HG02759 (cell line): ENCODE measurements around the gene OSGIN1.
"Not testable (repeated sequence)": the region's sequence is repeated elsewhere in the genome, so short reads cannot be mapped to it uniquely, and the experiment has no call there.

Experiments
- ATAC-seq: cut with Tn5 transposase; IDR thresholded peaks from one replicate; pipeline ENCODE4 v1.9.1; 2021; ENCODE audit warnings: mild to moderate bottlenecking, moderate library complexity; ENCODE audit not compliant: unreplicated experiment

The OSGIN1 gene

DNA sequence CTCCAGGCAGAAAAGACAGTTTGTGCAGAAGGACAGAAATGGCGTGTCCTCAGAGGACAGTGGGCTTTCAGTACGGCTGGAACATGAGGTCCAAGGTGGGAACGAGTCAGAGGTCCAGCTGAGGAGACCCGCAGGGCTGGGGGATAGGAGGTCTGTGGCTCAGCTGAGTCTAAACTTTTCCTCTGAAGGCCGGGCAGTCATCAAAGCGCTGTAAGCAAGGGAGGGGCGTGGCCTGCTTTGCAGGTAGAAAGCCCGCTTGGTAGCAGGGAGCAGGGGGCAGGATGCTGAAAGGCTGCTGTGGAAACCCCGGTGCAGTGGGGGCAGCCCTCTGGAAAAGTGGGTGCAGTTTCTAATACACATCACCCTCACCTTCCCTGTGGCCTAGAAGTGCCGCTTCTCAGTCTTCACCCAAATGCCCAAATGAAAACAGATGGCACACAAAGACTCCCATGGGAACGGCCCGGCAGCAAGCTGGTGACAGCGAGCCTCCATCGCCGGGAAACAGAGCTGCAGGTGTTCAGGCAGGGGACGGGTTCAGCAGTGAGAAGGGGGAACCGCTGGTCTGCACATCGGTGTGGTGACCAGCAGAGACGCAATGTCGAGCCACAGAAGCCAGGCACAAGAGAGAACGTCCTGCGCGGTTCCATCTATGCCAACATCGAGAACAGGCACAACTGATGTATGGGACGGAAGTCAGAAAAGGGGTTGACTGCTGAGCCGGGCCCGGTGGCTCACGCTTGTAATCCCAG is 12.2 kb upstream of the OSGIN1 start:
- no peak for ATAC-seq

DNA sequence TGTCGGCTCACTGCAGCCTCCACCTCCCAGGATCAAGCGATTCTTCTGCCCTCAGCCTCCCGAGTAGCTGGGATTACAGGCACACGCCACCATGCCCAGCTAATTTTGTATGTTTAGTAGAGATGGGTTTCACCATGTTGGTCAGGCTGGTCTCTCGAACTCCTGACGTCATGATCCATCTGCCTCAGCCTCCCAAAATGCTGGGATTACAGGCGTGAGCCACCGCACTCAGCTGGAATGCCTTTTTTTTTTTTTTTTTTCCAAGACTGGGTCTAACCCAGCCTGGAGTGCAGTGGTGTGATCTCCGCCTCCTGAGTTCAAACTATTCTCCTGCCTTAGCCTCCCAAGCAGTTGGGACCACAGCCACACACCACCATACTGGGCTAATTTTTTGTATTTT is 11.5 kb upstream of the OSGIN1 start:
- ATAC-seq = not testable (repeated sequence)

DNA sequence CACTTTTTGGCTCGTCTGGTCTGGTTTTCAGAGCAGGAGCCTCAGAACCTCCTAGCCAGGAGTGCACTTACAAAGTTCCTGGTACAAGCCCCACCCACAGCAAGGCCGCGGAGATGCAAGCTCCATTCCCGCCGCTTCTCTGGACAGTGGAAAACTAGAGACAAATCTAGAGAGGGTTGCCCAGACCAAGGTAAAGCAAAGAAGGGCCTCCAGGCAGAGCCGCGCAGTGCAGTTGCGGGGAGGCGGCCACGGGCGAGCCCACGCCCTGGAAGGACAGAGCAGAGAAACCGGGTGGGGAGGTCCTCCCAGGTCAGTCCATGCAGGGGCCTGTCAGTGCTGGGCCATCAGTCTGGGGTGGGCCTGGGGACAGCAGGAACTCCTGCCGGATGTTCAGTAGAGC is 11.0 kb upstream of the OSGIN1 start:
- ATAC-seq = no peak

DNA sequence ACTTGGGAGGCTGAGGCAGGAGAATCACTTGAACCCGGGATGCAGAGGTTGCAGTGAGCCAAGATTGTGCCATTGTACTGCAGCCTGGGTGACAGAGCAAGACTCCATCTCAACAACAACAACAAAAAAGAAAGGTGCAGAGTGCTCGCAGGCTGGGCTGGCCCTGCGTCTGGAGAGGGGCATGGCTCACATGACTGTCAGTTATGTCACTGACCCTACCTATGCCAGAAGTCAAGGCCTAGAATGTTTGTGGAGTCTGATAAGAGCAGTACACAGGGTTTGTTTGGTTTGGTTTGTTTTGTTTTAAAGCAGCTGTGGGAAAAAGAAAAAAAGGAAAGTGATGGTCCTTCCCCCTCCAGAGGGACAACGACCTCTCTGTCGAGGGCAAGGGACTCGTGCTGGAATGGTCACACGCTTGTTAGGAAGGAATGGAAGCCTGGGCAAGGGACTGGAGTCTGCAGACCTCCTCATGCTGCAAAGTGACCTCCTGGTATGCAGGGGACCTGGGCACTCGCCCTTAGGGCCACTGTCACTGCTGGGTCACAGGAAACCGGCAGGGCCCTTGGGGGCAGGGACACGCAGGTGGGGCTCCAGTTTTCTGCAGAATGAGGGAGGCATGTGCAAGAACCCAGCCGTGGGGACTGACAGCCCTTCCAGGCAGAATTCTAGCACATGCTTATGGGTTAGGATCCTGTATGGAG is 10.1 kb upstream of the OSGIN1 start:
- ATAC-seq = no peak

DNA sequence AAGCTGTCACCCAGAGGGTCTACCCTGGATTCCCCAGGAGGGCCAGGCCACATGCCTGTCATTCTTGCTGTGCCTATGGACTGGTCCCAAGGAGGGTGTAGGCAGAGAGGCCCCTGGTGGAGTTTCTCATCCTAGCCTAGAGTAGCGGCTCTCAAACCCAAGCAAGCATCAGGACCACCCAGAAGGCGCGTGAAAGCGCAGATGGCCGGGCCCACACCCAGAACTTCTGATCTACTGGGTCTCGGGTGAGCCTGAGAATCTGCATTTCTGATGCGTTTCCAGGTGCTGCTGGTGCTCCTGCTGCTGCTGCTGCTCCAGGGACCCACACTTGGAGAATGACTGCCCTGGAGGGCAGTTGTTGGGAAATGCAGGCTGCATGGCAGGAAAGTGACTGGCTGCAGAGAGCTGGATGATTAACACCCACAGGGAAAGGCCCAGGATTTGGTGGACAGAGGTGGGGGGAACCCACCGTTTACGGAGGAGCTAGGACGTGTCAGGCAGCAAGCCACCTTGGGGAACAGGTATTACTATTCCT is 9.5 kb upstream of the OSGIN1 start:
- no peak for ATAC-seq

DNA sequence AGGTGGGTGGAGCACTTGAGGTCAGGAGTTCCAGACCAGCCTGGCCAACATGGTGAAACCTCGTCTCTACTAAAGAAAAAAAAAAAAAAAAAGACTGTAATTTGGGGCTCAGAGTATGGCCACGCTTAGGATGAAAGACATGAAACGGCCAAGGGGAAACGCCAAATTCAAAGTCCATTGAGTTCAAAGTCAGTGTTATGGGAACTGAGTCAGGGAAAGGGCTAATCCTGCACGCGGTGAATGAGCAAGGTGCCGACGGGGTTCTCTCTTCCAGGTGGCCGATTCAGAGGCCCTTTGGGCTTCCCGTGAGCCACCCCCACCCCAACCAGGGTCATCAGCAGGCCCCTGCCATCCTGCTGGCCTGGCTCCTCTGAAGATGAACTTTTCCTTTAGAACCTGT is 7.5 kb upstream of the OSGIN1 start:
- ATAC-seq = no peak

DNA sequence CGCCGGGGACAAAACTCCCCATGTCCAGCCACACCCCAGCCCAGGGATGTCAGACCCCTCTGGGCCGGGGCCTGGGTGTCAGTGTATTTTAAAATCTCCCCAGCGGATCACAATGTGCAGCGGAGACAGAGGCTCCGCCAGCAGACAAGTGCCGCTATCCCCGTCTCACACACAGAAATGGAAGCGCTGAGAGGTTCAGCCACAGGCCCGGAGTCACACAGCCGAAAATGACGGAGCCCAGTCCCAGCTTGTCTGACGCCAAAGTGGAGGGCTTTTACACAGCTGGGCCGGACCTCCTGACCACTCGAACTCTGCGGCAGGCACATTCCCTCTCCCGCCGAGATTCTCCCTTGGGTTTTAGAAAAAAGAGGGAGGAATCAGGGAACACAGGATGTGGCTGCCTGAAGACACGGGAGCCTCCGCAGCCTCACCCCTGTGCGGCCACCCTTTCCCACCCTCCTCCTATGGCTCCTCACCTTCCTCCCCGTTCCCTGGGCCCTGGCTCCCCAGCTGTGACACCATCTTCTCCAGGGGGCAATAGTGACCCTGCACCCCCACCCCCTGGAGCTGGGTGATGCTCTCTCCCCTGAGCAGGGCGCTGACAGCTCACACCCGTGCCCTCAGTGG is 6.8 kb upstream of the OSGIN1 start:
- no peak for ATAC-seq

DNA sequence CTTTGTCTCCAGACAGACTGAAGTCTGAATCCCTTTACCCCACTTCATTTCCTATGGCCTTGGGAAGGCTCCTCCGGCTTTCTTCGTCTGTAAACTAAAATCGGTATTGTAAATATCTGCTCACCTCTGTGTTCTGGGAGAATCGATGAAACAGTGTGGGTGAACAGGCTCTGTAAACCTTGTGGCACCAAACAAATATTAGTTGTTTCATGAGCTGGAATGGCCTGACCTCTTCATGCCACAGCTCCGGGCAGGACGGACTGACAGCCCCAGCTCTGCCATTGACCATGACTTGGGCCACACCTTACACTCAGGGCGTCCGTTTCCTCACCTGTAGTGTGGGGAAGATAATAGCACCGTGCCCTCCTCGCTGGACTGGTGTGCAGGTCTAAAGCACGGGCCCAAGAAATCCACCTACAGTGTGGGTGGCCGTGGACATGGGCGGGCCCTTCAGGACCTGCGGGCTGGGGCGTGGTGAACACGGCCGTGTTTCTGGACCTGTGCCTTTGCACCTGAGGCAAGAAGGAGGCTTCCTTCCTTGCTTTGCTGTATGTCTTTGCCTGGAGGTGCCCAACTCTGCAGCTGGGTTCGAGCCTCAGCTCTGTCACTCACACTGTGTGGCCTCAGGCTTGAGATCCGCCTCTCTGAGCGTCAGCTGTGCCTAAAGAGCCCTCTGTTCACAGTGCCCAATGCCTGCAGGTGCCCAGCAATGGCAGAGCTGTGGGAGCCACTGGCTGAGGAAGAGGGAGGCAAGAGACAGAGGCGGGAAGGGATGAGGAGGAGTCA is 6.1 kb upstream of the OSGIN1 start:
- no peak for ATAC-seq

DNA sequence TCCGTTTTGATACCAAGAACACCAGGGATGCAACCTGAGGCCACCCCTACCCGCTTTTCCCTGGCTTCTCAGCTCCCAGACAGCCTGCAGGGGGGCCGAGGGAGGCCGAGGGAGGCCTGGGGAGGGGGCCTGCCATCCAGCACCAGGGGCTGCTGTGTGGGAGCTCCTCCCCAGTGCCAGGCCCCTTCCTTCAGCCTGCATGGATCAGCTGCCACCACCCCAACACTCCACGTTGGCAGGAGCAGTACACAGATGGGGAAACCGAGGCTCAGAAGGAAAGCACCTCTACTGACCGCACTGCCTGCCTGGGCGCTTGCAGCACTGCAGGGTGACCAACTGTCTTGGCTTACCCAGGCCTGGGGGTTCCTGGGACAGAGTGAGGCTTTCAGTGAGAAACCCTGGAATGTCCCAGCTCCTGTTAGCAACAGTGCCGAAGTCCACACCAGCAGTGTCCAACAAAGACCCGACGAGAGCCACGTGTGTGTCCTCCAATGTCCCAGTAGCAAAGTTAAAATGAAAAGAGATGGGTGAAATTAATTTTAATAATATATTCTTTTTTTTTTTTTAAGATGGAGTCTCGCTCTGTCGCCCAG is 5.3 kb upstream of the OSGIN1 start:
- no peak for ATAC-seq

DNA sequence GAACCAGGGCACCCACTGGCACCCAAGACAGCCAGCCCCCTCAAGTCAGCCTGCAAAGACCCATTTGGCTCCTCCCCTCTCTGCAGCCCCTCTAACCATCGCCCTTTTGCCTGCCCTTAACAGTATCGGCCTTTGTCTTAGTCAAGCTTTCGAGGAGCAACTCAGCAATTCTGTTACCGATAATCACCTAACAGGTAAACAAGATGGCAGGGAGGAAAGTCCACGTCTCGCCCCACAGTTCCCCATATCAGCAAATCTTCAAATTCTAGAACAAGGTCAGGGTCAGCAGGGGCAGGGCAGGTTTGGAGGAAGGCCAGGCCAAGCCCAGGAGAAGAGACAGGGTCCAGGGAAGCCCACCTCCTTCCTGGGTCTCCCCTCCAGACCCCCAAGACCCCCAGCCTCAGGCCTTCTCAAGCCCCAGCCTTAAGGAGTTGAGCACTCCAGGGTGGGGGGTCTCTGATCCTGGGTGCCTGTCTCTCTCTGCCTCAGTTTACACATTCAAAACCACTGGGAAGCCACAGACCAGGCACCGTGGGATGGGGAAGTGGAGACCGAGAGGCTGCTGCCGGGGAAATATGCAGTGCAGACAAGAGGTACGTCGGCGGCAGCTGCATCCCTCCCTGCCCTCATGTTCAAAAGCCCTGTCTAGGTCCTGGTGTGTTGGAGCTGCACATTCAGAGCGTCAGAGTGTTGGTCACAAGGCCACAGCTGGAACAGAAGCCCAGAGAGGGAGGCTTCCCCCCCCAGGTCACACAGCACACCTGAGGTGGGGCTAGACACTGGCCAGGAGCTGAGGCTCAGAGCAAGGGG is 3.9 kb upstream of the OSGIN1 start:
- ATAC-seq = no peak

DNA sequence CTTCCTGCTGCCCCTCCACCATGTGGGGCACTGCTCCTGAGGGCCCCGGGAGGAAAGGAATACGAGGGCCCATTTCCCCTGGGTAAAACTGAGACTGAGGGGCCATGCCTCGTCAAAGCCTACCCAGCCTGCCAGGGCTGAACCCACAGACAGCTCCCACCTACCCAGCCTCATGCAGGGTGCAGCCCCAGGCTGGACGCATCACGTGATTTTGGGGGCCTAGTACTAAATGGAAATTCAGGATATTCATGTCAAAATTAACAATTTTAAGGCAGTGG is 3.4 kb upstream of the OSGIN1 start:
- no peak for ATAC-seq

DNA sequence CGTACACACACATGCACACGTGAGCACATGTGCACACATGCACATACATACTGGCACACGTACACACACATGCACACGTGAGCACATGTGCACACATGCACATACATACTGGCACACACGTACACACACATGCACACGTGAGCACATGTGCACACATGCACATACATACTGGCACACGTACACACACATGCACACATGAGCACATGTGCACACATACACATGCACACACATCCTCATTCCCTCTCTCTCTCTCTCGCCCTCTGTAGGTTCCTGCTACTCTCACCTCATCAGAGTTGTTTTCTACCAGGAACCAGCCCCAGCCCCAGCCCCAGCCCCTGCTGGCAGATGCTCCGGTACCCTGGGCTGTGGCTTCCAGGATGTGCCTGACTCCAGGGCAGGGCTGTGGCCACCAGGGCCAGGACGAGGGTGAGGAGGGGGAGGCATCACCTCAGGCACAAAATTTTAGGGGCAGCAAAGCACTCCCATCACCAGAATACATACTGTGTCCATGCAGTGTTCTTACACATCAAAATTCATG is 2.1 kb upstream of the OSGIN1 start:
- not testable (repeated sequence) for ATAC-seq

DNA sequence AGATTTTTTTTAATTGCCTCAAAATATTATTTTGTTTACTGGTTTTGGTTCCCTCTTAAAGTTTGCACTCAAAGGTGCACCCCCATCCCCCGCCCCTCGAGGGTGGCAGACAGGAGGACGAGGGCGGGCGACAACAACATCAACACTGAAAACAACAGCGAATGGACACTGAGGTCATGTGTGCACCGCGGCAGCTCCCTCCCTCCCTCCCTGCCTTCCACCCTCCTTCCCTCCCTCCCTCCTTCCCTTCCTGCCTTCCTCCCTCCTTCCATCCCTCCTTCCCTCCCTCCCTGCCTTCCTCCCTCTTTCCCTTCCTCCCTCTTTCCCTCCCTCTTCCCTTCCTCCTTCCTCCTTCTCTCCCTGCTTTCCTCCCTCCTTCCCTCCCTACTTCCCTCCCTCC is 1.5 kb upstream of the OSGIN1 start:
- ATAC-seq = no peak

DNA sequence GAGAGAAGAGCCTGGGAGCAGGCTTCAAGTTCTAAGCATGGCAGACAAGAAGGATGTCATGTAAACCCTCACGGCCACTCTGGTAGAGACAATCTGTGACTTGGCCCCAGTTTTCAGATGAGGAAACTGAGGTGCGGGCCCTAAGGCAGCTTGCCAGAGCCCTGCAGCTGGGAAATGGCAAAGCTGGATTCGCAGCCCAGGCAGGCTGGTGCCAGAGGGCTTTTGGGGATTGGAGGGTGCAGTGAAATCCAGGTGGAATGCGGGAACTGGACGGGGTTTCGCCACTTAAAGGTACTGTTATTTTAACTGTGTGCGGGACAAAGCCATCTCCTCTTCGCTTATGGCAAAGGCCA is 477 bp upstream of the OSGIN1 start:
- ATAC-seq = no peak

DNA sequence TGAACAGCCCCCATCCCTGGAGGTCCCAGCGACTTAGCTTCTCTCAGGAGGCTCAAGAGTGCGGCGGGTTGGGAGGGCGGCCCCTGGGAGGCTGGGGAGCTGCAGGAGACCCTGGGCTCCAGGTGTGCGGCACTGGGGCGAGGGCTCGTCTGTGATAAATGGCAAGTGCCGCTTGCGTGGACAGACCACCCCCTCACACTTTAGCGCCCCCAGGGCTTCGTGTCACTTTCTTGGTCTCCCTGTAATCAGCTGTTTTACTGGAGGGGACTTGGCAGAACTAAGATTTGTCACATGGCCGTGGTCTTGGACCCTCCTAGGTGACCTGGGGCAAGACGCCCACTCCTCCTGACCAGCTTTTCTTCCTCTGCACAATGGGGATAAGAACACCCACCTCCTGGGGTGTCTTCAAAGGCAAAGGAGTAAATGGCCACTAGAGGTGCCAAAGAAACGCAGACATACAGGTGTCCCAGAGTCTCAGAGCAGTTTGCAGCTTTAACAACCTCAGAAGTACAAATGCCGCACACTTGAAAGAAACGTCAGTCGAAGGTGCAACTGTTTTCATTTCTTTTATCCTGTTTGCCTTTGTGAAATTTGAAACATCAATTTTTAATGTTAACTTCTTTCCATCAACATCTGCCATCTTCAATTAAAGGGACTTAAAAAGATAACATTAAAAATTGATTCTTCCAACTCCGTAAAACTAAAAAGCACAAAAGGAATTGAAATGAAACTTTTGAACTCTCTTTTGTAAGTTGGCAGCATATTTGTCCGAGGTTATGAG is 946 bp downstream of the OSGIN1 start:
- peak; percentile 33 for ATAC-seq

DNA sequence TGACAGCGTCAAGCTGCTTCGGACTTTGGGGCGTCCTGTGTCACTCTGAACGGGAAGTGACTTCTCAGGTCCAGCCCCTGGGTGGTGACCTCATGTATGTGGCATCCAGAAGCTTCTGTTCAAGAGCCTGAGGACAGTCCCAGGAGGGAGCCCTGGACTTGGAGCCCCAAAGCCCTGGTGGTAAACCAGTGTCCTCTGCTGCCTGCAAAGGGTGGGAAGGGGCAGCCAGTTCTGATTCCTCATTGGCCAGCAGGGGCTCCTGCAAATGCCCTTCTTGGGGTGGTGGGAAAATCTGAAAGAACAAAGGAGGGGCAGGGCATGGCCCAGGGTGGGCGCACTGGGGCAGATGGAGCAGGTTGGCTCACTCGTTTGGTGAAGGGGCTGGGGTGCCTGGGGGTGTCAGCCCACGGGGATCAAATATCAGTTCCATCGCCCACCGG is 1.6 kb downstream of the OSGIN1 start:
- ATAC-seq = no peak

DNA sequence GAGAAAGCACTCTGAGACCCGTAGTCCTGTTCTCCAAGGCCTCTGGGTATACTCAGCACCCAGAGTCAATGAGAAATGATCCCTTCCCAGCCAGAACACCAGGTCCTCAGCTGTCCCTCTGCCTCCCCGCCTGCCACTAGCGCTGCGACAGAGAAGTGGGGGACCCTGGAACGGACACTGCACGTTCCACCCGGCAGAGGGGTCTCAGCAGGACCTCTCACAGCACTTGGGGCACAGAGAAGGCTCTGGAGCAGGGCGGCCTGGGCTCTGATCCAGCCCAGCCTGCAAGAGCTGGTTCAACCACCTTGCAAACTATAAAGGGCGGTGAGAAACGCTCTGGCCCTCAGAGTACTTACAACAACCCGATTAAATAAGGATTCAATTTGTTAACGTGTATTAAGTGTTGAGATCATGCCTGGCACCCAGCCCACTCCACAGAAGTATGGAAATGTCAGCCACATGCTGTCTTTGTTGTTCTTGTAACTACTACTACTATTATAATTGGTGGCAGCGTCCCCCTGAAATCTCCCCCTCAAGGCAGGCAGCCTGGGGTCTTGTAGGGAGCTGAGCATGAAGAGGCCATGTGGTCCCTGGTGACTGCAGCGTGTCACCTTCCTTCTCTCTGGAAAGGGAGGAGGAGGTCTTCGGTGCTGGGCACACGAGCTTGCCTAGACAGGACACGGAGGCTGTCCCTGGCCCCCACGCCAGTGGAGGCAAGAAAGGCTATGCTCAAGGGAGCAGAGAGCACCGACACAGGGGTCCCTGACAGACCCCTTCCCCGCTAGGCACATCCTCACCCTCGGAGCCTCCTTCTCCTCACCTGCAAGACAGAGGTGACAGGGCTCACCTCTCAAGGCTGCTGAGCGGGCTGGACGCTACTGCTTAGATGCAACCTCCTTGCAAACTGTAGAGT is 2.4 kb downstream of the OSGIN1 start:
- no peak for ATAC-seq
